NCI-H2107 treated with DMSO at 0.1 percent for 48 hours (cell line): ENCODE results near the gene MAFB.
"Not testable (repeated sequence)": the region's sequence is repeated elsewhere in the genome, so short reads cannot be mapped to it uniquely, and the experiment has no call there.

Source experiments
- DNase-seq: peaks from one replicate; lab custom pipeline; 2025; ENCODE audit not compliant: unreplicated experiment; lab: John Stamatoyannopoulos, UW

The MAFB gene

GRCh38 chr20:40689100-40689942 is at the start of gene MAFB:
TSS of gene MAFB (minus strand) at chr20:40689236. CDS start at chr20:40688850, 386 bp downstream.
- DNase-seq = no peak

- DNase-seq = not testable (repeated sequence)
Observed at GRCh38 chr20:40736468-40736867, 47.4 kb upstream of the MAFB start.

DNA sequence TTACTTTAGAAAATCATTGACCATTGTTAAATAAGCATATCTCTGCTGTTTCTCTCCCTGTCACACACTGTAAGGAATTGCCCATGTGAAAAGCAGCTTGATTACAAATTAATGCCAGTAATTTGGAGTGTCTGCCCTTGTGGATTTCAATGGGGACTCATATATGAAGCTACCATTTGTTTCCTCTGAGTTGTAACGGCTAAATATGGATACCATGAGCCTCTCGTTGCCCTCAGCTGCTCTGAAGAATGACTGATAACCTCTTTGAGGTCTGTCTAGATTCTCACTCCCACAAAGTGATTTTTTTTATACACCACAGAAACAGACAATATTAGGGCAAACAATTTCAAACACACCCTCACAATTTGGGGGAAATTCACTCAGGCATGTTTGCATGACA is 40.0 kb upstream of the MAFB start:
- no peak for DNase-seq

- DNase-seq = no peak
Observed at GRCh38 chr20:40728470-40728869, 39.4 kb upstream of the MAFB start.

GRCh38 chr20:40727960-40728359 is 38.9 kb upstream of the MAFB start:
- DNase-seq = no peak

- DNase-seq = no peak
Observed at GRCh38 chr20:40726776-40727175, 37.7 kb upstream of the MAFB start.

DNA sequence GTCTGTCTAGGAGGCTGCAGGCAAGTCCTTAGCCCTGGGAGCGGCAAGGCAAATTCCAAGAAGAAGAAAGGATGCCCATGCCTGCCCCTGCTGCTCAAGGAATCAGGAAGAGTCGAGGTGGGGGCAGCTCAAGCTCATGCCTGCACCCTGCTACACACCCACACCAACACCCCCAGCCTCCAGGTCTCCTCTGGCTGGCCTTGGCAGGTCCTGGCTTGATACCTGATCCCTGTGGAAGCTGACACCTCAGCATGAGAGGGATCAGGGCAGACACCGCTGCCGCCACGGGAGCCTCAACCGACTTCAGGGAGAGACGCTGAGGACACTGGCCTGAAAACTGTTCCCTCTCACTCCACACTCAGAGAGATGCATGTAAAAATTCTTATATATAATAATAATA is 35.5 kb upstream of the MAFB start:
- no peak for DNase-seq

DNA sequence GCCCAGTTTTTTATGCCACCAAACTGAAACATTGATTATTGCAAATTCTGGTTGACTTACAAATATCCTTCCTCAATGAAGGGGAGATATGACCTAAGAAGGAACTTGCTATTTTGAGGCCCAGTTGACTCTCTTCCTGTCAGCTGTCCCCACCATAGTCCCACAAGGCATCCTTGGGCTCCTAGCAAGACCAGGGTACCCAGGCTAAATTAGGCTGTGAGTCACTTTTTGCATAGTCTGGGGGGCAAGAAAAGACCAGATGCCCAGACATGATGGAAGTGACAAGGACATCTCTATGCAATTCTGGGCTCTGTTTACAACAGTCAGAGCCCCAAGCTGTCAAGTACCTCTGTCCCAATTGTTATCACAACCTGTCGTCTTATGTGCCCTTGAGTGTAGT is 31.8 kb upstream of the MAFB start:
- DNase-seq = no peak

GRCh38 chr20:40720099-40720498 is 31.1 kb upstream of the MAFB start:
- DNase-seq = no peak

DNA sequence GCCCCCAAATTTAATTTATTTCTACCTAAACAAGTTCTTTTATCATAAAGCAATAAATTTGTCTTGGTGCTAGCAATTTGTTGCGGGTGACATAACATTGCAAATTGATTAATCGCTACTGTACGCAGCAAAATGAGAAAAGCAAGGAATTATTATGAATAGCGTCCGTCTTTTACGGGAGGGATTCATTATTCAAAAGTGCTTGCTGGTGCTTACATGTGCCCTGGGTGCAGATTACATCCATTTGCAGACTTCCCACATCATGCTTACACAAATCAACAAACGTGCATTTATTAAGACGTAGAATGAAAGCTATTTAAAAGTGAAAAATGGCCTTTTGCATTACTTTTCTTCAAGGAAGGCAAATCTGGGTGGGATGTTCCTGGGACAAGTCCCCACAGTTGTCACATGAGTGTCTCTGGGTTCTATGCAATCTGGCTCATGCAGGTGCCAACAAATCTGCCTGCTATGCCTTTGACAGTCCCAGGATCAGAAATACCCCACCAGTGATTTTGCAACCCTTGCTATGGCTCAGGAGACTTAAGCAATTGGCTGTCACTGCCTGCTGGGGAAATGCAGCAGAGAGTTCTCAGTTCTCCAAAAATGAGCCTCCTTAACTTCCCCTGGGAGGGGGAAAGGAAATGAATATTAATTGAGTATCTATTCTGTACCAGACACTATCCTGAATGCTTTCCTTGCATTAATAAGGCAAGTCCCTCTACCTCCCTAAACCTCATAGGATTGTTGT is 30.1 kb upstream of the MAFB start:
- no peak for DNase-seq

GRCh38 chr20:40718214-40718977 is 29.4 kb upstream of the MAFB start:
- DNase-seq = no peak

DNA sequence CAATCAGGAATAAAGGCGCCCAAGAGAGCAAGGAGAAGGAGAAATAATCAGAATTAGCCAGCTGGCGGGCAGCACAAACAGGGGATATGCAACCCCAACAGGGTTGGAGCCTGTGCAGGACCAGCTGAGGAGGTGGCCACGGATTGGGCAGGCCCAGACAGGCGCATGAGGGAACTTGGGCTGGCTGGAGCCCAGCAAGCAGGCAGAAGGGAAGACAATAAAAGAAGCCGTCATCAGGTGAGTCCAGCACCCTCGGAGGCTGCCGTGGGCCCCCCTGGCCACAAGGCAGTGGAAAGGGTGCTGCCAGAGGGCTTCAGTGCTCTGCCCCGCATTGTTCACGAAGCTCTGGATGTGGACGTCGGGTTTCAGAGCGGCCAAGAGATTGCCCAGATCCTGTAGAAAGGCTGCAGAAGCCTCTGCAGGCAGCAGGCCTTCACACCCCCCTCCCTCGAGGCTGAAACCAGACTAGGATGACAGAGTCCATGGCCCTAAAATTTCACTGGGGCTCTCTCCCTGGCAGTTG is 28.4 kb upstream of the MAFB start:
- DNase-seq = no peak

DNA sequence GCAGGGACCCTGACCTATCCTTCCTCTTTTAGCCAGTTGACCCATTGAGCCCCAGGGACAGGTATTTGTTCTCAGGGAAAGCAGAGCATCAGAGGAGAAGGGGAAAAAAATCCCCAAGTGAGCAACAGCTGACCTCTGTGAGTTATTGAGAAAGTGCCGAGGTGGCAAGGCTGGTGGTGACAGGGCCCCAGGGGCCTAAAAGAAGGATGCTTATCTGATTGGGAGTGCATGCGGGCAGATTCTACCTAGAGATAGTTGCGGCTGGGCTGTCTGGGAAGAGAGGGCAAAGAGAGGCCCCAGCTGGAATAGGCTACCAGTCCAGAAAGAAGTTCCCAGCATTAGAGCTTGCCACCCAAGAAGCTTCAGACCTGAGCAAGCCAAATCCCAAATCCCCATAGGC is 26.5 kb upstream of the MAFB start:
- DNase-seq = no peak

DNA sequence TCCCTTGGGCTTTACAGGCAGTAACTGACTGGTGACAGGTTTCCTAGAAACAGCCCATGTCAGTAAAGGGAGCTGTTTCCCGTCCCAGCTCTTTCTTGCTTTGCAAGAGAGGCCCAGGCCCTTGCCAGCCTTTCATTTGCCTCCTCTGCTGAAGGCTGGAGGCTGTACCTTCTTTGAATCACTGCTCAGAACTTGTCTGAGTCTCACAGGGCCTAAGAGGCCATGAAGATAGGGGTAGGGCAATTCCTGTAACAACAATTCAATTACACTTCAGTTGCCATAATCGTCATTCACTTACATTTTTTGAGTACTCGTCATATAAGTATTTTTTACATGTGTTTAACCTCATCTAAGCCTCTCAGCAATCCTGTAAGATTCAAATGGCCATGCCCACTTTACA is 25.9 kb upstream of the MAFB start:
- DNase-seq = no peak

GRCh38 chr20:40714109-40714508 is 25.1 kb upstream of the MAFB start:
- no peak for DNase-seq

DNA sequence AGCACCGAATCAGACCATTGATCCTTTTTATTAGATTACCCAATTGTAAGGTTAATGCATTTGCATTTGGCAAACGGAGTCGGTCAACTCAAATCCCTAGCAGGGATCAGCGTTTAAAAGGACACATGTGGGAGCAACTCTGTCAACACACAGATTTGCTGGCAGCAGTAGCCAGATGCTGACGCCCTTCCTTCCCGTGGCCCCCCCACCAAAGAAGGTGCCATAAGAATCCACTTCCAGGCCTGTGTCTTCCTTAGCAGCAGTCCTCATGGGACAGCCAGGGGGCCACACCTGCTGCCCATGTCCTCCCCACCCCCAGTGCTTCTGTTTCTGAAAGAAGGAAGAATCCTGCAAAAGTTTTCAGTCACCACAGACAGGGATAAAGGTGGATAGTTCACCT is 24.5 kb upstream of the MAFB start:
- no peak for DNase-seq

DNA sequence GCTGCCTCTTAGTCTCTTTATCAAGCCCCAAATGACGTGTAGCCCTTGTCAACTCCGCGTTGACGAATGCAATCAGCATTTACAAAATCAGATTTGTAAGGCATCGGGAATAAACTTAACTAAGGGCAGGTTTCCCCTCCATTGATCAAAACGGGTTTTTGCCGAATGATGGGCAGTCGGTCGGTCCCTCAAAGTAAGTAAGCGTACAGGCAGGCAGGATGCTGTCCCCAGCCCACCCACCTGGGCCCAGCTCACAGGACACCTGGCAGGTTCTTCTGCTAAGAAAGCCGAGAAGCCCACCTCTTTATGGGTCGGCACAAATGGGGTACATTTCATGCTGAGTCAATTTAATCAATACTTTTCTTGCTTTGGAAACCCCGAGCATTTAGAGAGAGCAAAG is 22.0 kb upstream of the MAFB start:
- no peak for DNase-seq

- DNase-seq = no peak
Observed at GRCh38 chr20:40710603-40711002, 21.6 kb upstream of the MAFB start.

GRCh38 chr20:40706977-40707582 is 18.0 kb upstream of the MAFB start:
- no peak for DNase-seq

DNA sequence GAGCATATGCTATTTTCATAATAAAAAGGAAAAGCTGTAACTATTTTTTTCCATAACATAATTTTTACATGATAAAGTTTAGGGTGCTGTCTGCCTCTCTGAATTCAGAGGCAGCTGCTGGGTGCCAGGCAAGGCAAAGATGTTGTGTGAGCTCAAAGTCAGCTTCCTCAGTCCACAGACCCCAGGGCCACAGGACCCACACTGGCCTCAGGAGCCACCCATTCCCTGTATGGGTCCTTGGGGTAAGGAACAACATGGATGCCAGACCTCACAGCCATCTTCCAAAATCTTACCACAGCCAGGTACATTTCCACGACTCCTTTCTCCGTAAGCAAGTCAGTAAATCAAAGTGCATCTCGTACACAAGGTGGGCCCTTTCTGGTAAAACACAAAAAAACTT is 16.4 kb upstream of the MAFB start:
- DNase-seq = no peak

DNA sequence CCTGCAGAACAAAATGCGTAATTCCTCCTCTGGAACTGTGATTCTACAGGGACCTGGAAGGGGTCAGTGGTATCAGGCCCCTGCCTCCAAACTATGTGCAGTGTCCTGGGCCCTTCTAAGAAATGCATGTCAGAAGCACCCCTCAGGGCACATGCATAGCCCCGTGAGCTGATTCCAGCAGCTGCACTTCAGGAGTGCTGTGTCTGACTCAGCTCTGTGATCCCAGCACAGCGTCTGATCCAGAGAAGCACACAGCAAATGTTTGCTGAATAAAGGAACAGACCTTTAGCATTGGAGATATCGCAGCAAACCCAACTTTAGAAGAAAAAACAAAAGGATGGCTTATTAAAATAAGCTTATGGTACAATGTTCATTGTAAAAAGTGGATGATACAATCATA is 15.8 kb upstream of the MAFB start:
- no peak for DNase-seq
